Keratinocyte (primary cell): ENCODE measurements around the gene SEMA3C. TPM values are rescaled to one million over a fixed set of nuclear protein-coding genes. Genes with fewer than 3 reads are reported as not detected.

Experiments used
- DNase-seq: peaks from one replicate; pipeline ENCODE4 v3.0.0-alpha.2; 2011; ENCODE audit warnings: low read depth, missing footprints, low spot score
- FAIRE-seq: peaks from 2 replicates; lab custom pipeline; 2011; peaks lifted over from hg19 to GRCh38; lab: Jason Lieb, UNC
- H2AFZ ChIP-seq: 2 replicates; pipeline ENCODE4 v1.6.0; 2012; ENCODE audit warnings: low read length, control low read depth, inconsistent platforms; ENCODE audit not compliant: control insufficient read depth
- H3K27ac ChIP-seq: 2 replicates; pipeline ENCODE4 v1.5.1; 2011; ENCODE audit warnings: low read length; ENCODE audit not compliant: control insufficient read depth, insufficient read depth
- H3K27me3 ChIP-seq: 3 replicates; pipeline ENCODE4 v1.6.0; 2011; ENCODE audit warnings: low read length; ENCODE audit not compliant: control insufficient read depth, insufficient read depth; ENCODE audit errors: extremely low read depth
- H3K36me3 ChIP-seq, 2 experiments: 2 replicates in 1 of 2; 3 replicates in 1 of 2; pipeline ENCODE4 v1.5.1; 2011; ENCODE audit warnings: low read length in 2 of 2, mild to moderate bottlenecking in 1 of 2; ENCODE audit not compliant: control insufficient read depth in 2 of 2, insufficient read depth in 2 of 2; ENCODE audit errors: extremely low read depth in 1 of 2
- H3K4me1 ChIP-seq: 3 replicates; pipeline ENCODE4 v1.5.1; 2011; ENCODE audit warnings: low read length; ENCODE audit not compliant: control insufficient read depth, insufficient read depth; ENCODE audit errors: extremely low read depth
- H3K4me2 ChIP-seq: 3 replicates; pipeline ENCODE4 v1.6.0; 2011; ENCODE audit warnings: low read depth, low read length; ENCODE audit not compliant: control insufficient read depth, insufficient read depth; ENCODE audit errors: extremely low read depth
- H3K4me3 ChIP-seq, 3 experiments: fragments of 200-600 bp in 1 of 3; sonication (generic) in 1 of 3; 2 replicates in 2 of 3; 3 replicates in 1 of 3; pipeline ENCODE4 v1.5.1; 2011 to 2016; ENCODE audit warnings: low read length in 3 of 3, mild to moderate bottlenecking in 3 of 3, control low read depth in 2 of 3, inconsistent platforms in 1 of 3, low read depth in 1 of 3, mixed read lengths in 1 of 3, mixed run types in 1 of 3, moderate library complexity in 1 of 3; ENCODE audit not compliant: control insufficient read depth in 2 of 3, insufficient read depth in 2 of 3; ENCODE audit errors: extremely low read depth in 1 of 3
- H3K79me2 ChIP-seq: 2 replicates; pipeline ENCODE4 v1.6.0; 2012; ENCODE audit warnings: low read length; ENCODE audit not compliant: control insufficient read depth, insufficient read depth
- H3K9ac ChIP-seq: 3 replicates; pipeline ENCODE4 v1.6.0; 2011; ENCODE audit warnings: low read length; ENCODE audit not compliant: control insufficient read depth, insufficient read depth; ENCODE audit errors: extremely low read depth
- H3K9me1 ChIP-seq: 3 replicates; pipeline ENCODE4 v1.6.0; 2011; ENCODE audit warnings: low read length; ENCODE audit not compliant: control insufficient read depth, insufficient read depth; ENCODE audit errors: extremely low read depth
- H3K9me3 ChIP-seq: 2 replicates; pipeline ENCODE4 v1.5.1; 2012; ENCODE audit warnings: low read depth, low read length; ENCODE audit not compliant: control insufficient read depth
- H4K20me1 ChIP-seq: 3 replicates; pipeline ENCODE4 v1.6.0; 2011; ENCODE audit warnings: low read length; ENCODE audit not compliant: control insufficient read depth, insufficient read depth; ENCODE audit errors: extremely low read depth
- CTCF ChIP-seq, 3 experiments: IDR thresholded peaks in 1 of 3; conservative IDR thresholded peaks in 1 of 3; optimal IDR thresholded peaks in 1 of 3; 2 replicates in 2 of 3; 3 replicates in 1 of 3; pipeline versions ENCODE3 to v1.5.1; 2011; ENCODE audit warnings: low read length in 3 of 3, mild to moderate bottlenecking in 3 of 3, moderate library complexity in 2 of 3, control low read depth in 1 of 3, inconsistent platforms in 1 of 3; ENCODE audit not compliant: insufficient read depth in 2 of 3; ENCODE audit errors: extremely low read depth in 1 of 3
- EZH2 ChIP-seq: IDR thresholded peaks from one replicate; pipeline ENCODE4 v1.6.1; 2012; ENCODE audit warnings: inconsistent platforms, mild to moderate bottlenecking, low read length, moderate library complexity
- dilution Hi-C: fragments of 300-500 bp; cut with MboI; formaldehyde crosslinking; loops from one replicate; pipeline ENCODE4 v1.7.0; 2020; ENCODE audit warnings: low sequenced_read_pairs; ENCODE audit not compliant: extremely low pct_ligation_motif_present
- polyA plus RNA-seq, 5 experiments: library from polyadenylated mRNA; depleted of rRNA in 3 of 5; stranded (reverse) in 3 of 5; stranded (forward) in 1 of 5; unstranded in 1 of 5; fragments of >200 nt; gene quantifications; 1 replicate in 1 of 5; 2 replicates in 3 of 5; 3 replicates in 1 of 5; pipeline versions ENCODE4 v1.2.1 to v1.2.3, GENCODE V29; 2011 to 2012; ENCODE audit warnings: missing spikeins in 2 of 5, low read depth in 1 of 5, low replicate concordance in 1 of 5

SEMA3C gene
- polyA plus RNA-seq, 1 donor (not counting 4 experiments of a cell fraction or from before 2014, with no cell fraction given): 142 TPM

DNA sequence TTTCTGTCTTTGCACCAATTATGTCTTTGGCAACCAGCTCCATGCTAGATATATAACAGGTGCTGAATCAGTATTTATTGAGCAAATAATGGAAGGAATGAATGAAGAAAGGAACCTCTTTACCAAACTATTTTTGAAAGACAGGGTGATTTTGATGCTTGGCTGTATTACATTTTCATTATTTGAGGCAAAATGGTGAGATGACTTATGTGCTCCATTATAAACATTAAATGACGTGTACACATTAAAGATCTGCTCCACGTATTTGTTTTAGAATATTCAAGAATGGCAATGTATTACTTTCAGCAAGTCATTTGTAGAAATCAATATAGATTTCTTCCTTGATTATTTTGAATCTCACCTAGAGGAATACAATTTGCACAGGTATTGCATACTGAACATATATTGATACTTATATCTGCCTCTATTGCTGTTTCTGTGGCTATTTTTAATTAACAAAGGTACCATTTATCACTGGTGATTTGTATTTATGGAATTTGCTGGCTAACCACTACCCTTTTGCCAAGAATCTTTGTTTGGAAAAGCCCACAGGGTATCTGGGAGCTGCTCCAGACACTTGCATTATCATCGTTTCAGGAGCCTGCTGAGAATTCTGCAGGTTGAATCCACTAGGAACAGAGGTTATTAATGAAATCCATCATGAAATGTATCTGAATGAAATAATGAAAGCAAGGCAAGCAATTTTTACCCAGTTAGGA, 92.2 kb downstream of the SEMA3C start:
- Histone ChIP-seq H3K9me1 (no peaks in the 10 kb centered on the region), H3K27ac (no peak overlapping the region), H3K4me1 (peaks cover 38% of the 10 kb centered on the region), H3K79me2 (peaks cover 13% of the 10 kb centered on the region), H3K4me2 (peak overlapping the region; percentile 17), H4K20me1 (no peaks in the 10 kb centered on the region), H3K9ac (no peak overlapping the region), H3K27me3 (no peaks in the 10 kb centered on the region), H3K9me3 (no peaks in the 10 kb centered on the region), H2AFZ (no peak overlapping the region), H3K36me3 (peaks cover 0 to 3% of the 10 kb centered on the region in 2 experiments), H3K4me3 (no peak overlapping the region)
- no peak for DNase-seq
- dilution Hi-C loops: no loop called here
- peak; percentile 76 for FAIRE-seq
- TF ChIP-seq EZH2 (no peak), CTCF (optimal IDR thresholded peaks at IDR 0.05 in 1 of 3, IDR thresholded peaks at IDR 0.05 in 1 of 3, conservative IDR thresholded peaks at IDR 0.05 in 1 of 3; ENCODE audit: extremely low read depth in 1 of 3, insufficient read depth in 2 of 3, low read length in 3 of 3) (no peak)

DNA sequence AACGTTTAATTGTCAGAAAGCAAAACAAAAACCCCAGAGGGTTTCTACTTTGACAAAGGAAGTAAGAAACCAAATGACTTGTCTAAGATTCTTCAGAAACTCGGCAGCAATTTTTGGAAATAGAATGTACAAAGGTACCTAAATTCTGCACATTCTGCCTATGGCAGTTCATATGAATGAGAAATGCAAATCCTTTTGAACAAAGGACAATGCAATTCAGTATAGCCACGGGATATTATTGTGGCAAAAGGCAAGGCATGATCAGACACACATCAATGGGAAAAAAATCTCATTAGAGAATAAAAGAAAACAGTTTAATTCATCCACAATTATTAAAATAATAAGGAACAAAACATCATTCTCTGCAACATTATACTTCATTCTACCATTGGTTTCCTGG, 93.4 kb downstream of the SEMA3C start:
- dilution Hi-C loops: no loop called here

More for the DNA sequence above, 93.4 kb downstream of the SEMA3C start:
- Histone ChIP-seq H3K79me2 (peaks cover 8% of the 10 kb centered on the region), H3K9ac (no peak overlapping the region), H3K4me1 (peaks cover 26% of the 10 kb centered on the region), H3K27me3 (no peaks in the 10 kb centered on the region), H3K9me3 (no peaks in the 10 kb centered on the region), H2AFZ (no peak overlapping the region), H3K9me1 (no peaks in the 10 kb centered on the region), H3K27ac (no peak overlapping the region), H4K20me1 (no peaks in the 10 kb centered on the region), H3K36me3 (peaks cover 0 to 3% of the 10 kb centered on the region in 2 experiments), H3K4me3 (no peak overlapping the region), H3K4me2 (no peak overlapping the region)
- TF ChIP-seq EZH2: no peak
- TF ChIP-seq CTCF (optimal IDR thresholded peaks at IDR 0.05 in 1 of 3, IDR thresholded peaks at IDR 0.05 in 1 of 3, conservative IDR thresholded peaks at IDR 0.05 in 1 of 3; ENCODE audit: extremely low read depth in 1 of 3, insufficient read depth in 2 of 3, low read length in 3 of 3): no peak
- DNase-seq (no peak), FAIRE-seq (no peak)
